H9 (cell line): ENCODE data around the gene HDLBP. TPM values are rescaled to one million over a fixed set of nuclear protein-coding genes. Genes with fewer than 3 reads are reported as not detected.

ENCODE experiments used
- DNase-seq: peaks from one replicate; pipeline ENCODE4 v3.0.0-alpha.2; 2017
- H2AFZ ChIP-seq: one replicate; pipeline ENCODE4 v1.6.1; 2013; ENCODE audit warnings: mild to moderate bottlenecking, low read length, control low read depth, moderate library complexity
- H2AK5ac ChIP-seq: 2 replicates; pipeline ENCODE4 v1.6.1; 2013; ENCODE audit warnings: low read length, control low read depth, mixed read lengths; ENCODE audit not compliant: insufficient read length
- H2BK120ac ChIP-seq: one replicate; pipeline ENCODE4 v1.6.1; 2013; ENCODE audit warnings: low read depth, mild to moderate bottlenecking, low read length, control low read depth, inconsistent platforms; ENCODE audit not compliant: poor library complexity, severe bottlenecking
- H2BK12ac ChIP-seq: 2 replicates; pipeline ENCODE4 v1.6.1; 2013; ENCODE audit warnings: low read length, control low read depth, mixed read lengths, low read depth; ENCODE audit not compliant: insufficient read length
- H2BK15ac ChIP-seq: 2 replicates; pipeline ENCODE4 v1.6.1; 2013; ENCODE audit warnings: low read depth, low read length, control low read depth
- H2BK20ac ChIP-seq: one replicate; pipeline ENCODE4 v1.6.1; 2013; ENCODE audit warnings: low read depth, mild to moderate bottlenecking, low read length, control low read depth, inconsistent platforms; ENCODE audit not compliant: poor library complexity, severe bottlenecking
- H2BK5ac ChIP-seq: 2 replicates; pipeline ENCODE4 v1.6.1; 2013; ENCODE audit warnings: low read length, control low read depth, mixed read lengths; ENCODE audit not compliant: insufficient read length
- H3K14ac ChIP-seq: 2 replicates; pipeline ENCODE4 v1.6.1; 2013; ENCODE audit warnings: low read length, control low read depth; ENCODE audit not compliant: insufficient read depth
- H3K18ac ChIP-seq: 2 replicates; pipeline ENCODE4 v1.6.1; 2013; ENCODE audit warnings: low read depth, mild to moderate bottlenecking, mixed read lengths, low read length, control low read depth; ENCODE audit not compliant: insufficient read length
- H3K23ac ChIP-seq: 2 replicates; pipeline ENCODE4 v1.6.1; 2013; ENCODE audit warnings: low read length, control low read depth, mixed read lengths, low read depth; ENCODE audit not compliant: insufficient read length
- H3K23me2 ChIP-seq: 2 replicates; pipeline ENCODE4 v1.6.1; 2013; ENCODE audit warnings: low read depth, mild to moderate bottlenecking, mixed read lengths, low read length, control low read depth; ENCODE audit not compliant: insufficient read length, poor library complexity, severe bottlenecking
- H3K27ac ChIP-seq: 2 replicates; pipeline ENCODE4 v1.5.1; 2013; ENCODE audit warnings: low read length, control low read depth, mixed read lengths, low read depth; ENCODE audit not compliant: insufficient read length
- H3K27me3 ChIP-seq: 2 replicates; pipeline ENCODE4 v1.6.1; 2013; ENCODE audit warnings: low read length, control low read depth, inconsistent platforms; ENCODE audit not compliant: insufficient read depth
- H3K4ac ChIP-seq: 2 replicates; pipeline ENCODE4 v1.6.1; 2013; ENCODE audit warnings: low read depth, mild to moderate bottlenecking, control low read depth, inconsistent platforms, low read length, moderate library complexity
- H3K4me1 ChIP-seq: 2 replicates; pipeline ENCODE4 v1.6.1; 2013; ENCODE audit warnings: low read length, control low read depth, inconsistent platforms; ENCODE audit not compliant: insufficient read depth
- H3K4me2 ChIP-seq: 2 replicates; pipeline ENCODE4 v1.6.1; 2013; ENCODE audit warnings: low read length, control low read depth, mixed read lengths; ENCODE audit not compliant: insufficient read length, insufficient read depth
- H3K56ac ChIP-seq: 2 replicates; pipeline ENCODE4 v1.6.1; 2013; ENCODE audit warnings: low read depth, mild to moderate bottlenecking, mixed read lengths, low read length, control low read depth; ENCODE audit not compliant: insufficient read length
- H3K79me1 ChIP-seq: 2 replicates; pipeline ENCODE4 v1.6.1; 2013; ENCODE audit warnings: low read depth, mild to moderate bottlenecking, moderate library complexity, low read length, control low read depth, inconsistent platforms; ENCODE audit not compliant: insufficient read depth, poor library complexity, severe bottlenecking
- H3K79me2 ChIP-seq: 2 replicates; pipeline ENCODE4 v1.6.1; 2013; ENCODE audit warnings: low read length, control low read depth, inconsistent platforms; ENCODE audit not compliant: insufficient read depth
- H3K9ac ChIP-seq: 2 replicates; pipeline ENCODE4 v1.6.1; 2013; ENCODE audit warnings: low read length, control low read depth, mixed read lengths; ENCODE audit not compliant: insufficient read length; ENCODE audit errors: extremely low read depth
- H3K9me3 ChIP-seq: one replicate; pipeline ENCODE4 v1.6.1; 2013; ENCODE audit warnings: low read depth, low read length, inconsistent platforms; ENCODE audit not compliant: control insufficient read depth
- H3T11ph ChIP-seq: one replicate; pipeline ENCODE4 v1.6.1; 2013; ENCODE audit warnings: mild to moderate bottlenecking, low read length, control low read depth, inconsistent platforms
- H4K20me1 ChIP-seq: one replicate; pipeline ENCODE4 v1.6.1; 2013; ENCODE audit not compliant: control insufficient read depth, insufficient read length, insufficient read depth
- H4K5ac ChIP-seq: 2 replicates; pipeline ENCODE4 v1.6.1; 2013; ENCODE audit warnings: low read depth, mild to moderate bottlenecking, mixed read lengths, low read length, control low read depth; ENCODE audit not compliant: insufficient read length
- H4K8ac ChIP-seq: replicated peaks from 2 replicates; pipeline ENCODE4 v1.6.1; 2013; ENCODE audit warnings: low read length, control low read depth, mixed read lengths, low read depth; ENCODE audit not compliant: insufficient read length
- H4K91ac ChIP-seq: 2 replicates; pipeline ENCODE4 v1.6.1; 2013; ENCODE audit warnings: low read depth, mild to moderate bottlenecking, moderate library complexity, mixed read lengths, low read length, control low read depth; ENCODE audit not compliant: insufficient read length
- H3K27ac Mint-ChIP-seq, 3 experiments: 2 replicates in 2 of 3; 3 replicates in 1 of 3; pipeline ENCODE4 v1.8.0; 2020 to 2021; ENCODE audit warnings: mixed read lengths in 3 of 3, mild to moderate bottlenecking in 1 of 3, moderate library complexity in 1 of 3
- H3K27me3 Mint-ChIP-seq: 2 replicates; pipeline ENCODE4 v1.8.0; 2021; ENCODE audit warnings: low read depth, mild to moderate bottlenecking, moderate library complexity, mixed read lengths
- H3K36me3 Mint-ChIP-seq, 3 experiments: 2 replicates in 2 of 3; 3 replicates in 1 of 3; pipeline ENCODE4 v1.8.0; 2020 to 2021; ENCODE audit warnings: low read depth in 3 of 3, mixed read lengths in 3 of 3; ENCODE audit not compliant: insufficient read depth in 1 of 3
- H3K4me1 Mint-ChIP-seq, 2 experiments: 2 replicates each; pipeline ENCODE4 v1.8.0; 2020; ENCODE audit warnings: mixed read lengths in 2 of 2
- H3K4me3 Mint-ChIP-seq, 2 experiments: 2 replicates in 1 of 2; 3 replicates in 1 of 2; pipeline ENCODE4 v1.8.0; 2020 to 2021; ENCODE audit warnings: mild to moderate bottlenecking in 2 of 2, mixed read lengths in 2 of 2, moderate library complexity in 1 of 2
- H3K9me3 Mint-ChIP-seq, 2 experiments: 2 replicates in 1 of 2; 3 replicates in 1 of 2; pipeline ENCODE4 v1.8.0; 2020; ENCODE audit warnings: mild to moderate bottlenecking in 2 of 2, mixed read lengths in 2 of 2, moderate library complexity in 1 of 2
- CTCF ChIP-seq: fragments of 200-600 bp; sonication (generic); conservative IDR thresholded peaks from 3 replicates; pipeline ENCODE4 v1.8.0; 2021; ENCODE audit warnings: antibody characterized with exemption, mild to moderate bottlenecking
- WGBS: extraction: QIAGEN DNeasy Blood & Tissue Kit; methylation state at CpG from one replicate; pipeline ENCODE4 v1.1.7; 2013; ENCODE audit warnings: missing lambda C conversion rate, low lambda C conversion rate, mixed read lengths; ENCODE audit not compliant: insufficient read length; ENCODE audit errors: extremely low coverage; 5-methylcytosine and 5-hydroxymethylcytosine counted together
- total RNA-seq: library from RNA; stranded (reverse); gene quantifications from 2 replicates; pipeline ENCODE4 v1.2.1, GENCODE V29; 2021

The HDLBP gene
- total RNA-seq, 1 experiment from 2014 or later = 364 TPM

GRCh38 chr2:241255542-241256167, 59.8 kb downstream of the HDLBP start:
- no peaks in the 10 kb centered on the region for H3K4me1 ChIP-seq
- H3T11ph ChIP-seq = no peak overlapping the region
- H4K20me1 ChIP-seq = no peaks in the 10 kb centered on the region
- Mint-ChIP-seq H3K27ac (peak overlapping the region in 2 of 3 experiments; percentile 26 to 34; a peak in 2 of 7 replicates), H3K9me3 (no peaks in the 10 kb centered on the region), H3K36me3 (peaks cover 43 to 93% (median 90%) of the 10 kb centered on the region in 3 experiments), H3K27me3 (no peaks in the 10 kb centered on the region), H3K4me1 (no peaks in the 10 kb centered on the region), H3K4me3 (no peak overlapping the region)
- H3K79me2 ChIP-seq = no peaks in the 10 kb centered on the region
- no peak overlapping the region for H2BK20ac ChIP-seq
- H4K8ac ChIP-seq = no peak overlapping the region
- H3K18ac ChIP-seq = no peak overlapping the region
- no peak overlapping the region for H3K4ac ChIP-seq
- H2BK12ac ChIP-seq = no peak overlapping the region
- no peak overlapping the region for H2BK15ac ChIP-seq
- peak; percentile 7 for DNase-seq
- H3K9ac ChIP-seq = no peak overlapping the region
- no peak overlapping the region for H3K56ac ChIP-seq
- H3K4me2 ChIP-seq = no peak overlapping the region
- no peak overlapping the region for H2AFZ ChIP-seq
- no peaks in the 10 kb centered on the region for H3K27me3 ChIP-seq
- H2BK120ac ChIP-seq = no peak overlapping the region
- no peak overlapping the region for H4K91ac ChIP-seq
- no peaks in the 10 kb centered on the region for H3K23me2 ChIP-seq
- WGBS = no CpG with 5 or more reads among the region's 13 CpGs
- no peak overlapping the region for H2AK5ac ChIP-seq
- H3K27ac ChIP-seq = no peak overlapping the region
- no peaks in the 10 kb centered on the region for H3K9me3 ChIP-seq
- H3K23ac ChIP-seq = no peak overlapping the region
- H2BK5ac ChIP-seq = no peak overlapping the region
- no peaks in the 10 kb centered on the region for H3K79me1 ChIP-seq
- TF ChIP-seq CTCF = no peak
- no peak overlapping the region for H3K14ac ChIP-seq
- no peak overlapping the region for H4K5ac ChIP-seq
